Measurements from ENCODE around the gene SEBOX.

SEBOX gene

DNA sequence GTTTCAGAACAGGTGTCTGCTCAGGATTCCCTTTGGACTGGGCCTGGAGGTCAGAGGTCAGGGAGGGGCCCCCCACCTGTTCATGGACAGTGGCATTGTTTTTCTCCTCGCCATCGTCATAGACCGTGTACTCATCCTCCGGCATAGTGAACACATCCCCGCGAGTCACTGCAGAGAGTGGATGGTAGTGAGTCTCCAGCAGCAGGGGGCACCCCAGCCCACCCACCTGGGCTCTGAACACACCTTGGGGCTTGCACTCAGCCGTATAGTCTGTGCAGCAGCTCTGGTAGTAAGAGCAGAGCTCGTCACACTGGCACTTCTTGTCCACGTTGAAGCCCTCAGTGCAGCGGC lies 4.7 kb upstream of the SEBOX start:
- in situ Hi-C loops (cut with MboI; ENCODE audit: low sequenced_read_pairs): no loop called here

DNA sequence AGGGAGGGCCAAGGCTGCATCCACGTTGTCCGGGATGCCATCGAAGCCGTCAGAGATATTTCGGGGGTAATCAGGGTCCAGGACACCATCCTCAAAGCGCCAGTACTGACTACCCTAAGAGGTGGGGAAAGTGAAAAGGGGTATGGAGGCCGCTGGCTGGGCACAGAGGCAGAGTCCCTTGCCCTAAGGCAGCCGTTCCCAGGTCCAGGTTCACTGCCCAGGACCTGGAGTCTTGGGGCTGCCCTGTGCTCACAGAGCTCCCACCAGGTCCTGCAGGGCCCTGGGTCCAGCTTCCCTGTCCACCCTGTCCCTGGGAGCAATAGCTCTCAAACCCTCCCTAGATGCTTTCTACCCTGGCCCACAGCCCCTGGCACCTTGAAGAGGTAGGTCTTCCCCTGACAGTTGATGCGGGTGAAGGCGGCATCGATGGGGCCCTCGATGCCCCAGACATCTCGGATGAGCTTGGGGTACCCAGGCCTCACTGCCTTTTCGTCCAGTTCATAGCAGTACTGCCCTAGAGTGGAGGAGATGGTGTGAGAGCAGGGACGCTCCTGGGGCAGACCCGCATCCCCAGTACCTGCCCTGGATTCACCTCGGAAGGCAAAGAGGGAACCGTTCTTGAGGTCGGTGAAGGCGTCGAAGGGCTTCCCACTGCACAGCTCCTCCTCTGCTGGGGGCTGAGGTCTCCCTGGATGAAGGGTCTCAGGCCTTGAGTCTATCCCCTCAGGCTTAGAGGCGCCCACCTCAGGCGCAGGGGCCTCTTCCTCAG lies 4.1 kb upstream of the SEBOX start:
- in situ Hi-C loops (cut with MboI; ENCODE audit: low sequenced_read_pairs): no loop called here

DNA sequence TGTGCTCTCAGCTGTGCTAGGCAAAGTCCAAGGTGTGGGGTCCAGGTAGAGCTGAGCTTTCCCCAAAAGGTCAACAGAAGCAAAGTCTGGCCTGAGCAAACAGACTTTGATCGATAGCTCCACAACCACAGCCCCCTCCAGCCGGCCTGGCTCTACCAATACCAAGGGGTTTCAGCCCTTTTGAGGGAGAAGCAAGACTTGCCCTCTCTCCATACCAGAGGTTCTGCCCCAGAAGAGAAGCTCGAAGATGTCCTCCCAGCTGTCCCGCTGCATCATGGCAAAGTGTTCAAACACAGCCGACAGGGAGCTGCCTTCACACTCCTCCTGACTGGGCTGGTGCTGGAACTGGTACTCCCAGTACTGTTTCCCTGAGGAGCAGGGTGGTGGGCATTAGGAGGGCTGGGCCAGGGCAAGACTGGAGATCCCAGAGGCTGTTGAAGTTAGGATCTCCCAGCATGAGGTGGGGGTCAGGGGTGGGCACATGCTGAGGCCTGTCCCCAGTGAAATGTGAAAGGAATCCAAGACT lies 3.4 kb upstream of the SEBOX start:
- in situ Hi-C loops (cut with MboI; ENCODE audit: low sequenced_read_pairs): no loop called here

DNA sequence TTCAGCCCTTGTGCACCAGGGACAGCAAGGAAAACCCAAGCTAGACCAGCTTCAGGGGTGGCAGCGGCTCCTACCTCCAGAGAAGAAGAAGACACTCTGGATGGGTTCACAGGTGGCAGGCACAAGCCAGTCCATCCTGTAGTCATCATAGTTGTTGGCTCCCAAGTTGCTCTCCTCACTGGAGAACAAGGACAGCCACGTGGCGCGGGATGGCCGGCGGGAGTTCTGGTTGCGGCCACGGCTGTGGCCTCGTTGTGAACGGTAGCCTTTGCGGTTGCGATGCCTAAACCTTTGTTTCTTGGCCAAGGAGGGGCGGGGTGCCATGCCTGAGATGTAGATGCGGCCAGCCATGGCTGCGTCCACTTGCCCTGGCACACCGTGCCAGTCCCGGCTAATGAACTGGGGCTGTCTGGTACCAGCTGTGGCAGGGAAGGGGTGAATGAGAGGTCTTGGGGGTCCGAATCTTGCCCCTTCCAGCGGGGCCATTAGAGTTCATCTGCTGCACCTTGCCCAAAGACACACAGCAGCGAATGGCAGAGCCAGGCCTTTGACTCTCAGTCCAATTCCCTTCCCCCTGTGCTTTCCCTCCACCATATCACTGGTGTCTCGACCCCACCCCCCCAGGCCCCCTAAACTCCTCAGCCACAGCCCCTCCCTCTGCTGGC lies 2.8 kb upstream of the SEBOX start:
- in situ Hi-C loops (cut with MboI; ENCODE audit: low sequenced_read_pairs): no loop called here

DNA sequence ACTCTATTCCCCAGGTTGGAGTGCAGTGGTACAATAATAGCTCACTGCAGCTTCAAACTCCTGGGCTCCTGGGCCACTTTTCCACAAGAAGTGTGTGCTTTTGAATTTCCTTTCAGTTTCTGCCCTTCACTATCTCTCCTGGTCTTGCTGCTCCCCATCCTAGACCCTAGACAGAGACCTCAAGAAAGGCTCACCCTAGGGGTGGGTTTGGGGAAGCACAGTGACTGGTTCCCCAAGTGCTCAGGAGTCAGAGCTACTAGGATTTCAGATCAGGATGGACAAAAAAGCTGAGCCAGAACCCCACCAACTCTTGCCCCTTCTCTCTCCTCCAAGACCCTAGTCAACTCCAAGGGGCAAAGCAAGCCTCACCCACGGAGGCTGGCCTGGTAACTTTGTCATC lies 1.6 kb upstream of the SEBOX start:
- in situ Hi-C loops (cut with MboI; ENCODE audit: low sequenced_read_pairs): no loop called here

DNA sequence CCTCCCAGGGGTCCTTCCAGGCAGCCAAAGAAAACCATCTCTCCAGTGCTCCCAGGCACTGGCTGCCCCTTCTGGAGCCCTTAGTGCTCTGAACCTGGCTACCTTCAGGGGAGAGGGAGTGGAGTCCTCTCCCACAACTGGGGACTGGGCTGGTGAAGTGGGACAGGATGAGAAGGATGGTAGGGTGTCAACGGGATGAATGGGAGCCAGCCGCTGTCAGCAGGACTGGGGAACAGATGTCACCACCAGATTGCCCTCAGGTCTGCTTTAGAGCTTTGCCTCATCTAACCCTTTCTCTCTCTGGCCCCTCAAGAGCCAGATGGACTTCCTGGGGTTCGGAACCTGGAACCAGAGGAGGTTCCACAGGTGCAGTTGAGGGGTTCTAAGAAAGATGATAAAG lies 488 bp upstream of the SEBOX start:
- in situ Hi-C loops (cut with MboI; ENCODE audit: low sequenced_read_pairs): no loop called here

DNA sequence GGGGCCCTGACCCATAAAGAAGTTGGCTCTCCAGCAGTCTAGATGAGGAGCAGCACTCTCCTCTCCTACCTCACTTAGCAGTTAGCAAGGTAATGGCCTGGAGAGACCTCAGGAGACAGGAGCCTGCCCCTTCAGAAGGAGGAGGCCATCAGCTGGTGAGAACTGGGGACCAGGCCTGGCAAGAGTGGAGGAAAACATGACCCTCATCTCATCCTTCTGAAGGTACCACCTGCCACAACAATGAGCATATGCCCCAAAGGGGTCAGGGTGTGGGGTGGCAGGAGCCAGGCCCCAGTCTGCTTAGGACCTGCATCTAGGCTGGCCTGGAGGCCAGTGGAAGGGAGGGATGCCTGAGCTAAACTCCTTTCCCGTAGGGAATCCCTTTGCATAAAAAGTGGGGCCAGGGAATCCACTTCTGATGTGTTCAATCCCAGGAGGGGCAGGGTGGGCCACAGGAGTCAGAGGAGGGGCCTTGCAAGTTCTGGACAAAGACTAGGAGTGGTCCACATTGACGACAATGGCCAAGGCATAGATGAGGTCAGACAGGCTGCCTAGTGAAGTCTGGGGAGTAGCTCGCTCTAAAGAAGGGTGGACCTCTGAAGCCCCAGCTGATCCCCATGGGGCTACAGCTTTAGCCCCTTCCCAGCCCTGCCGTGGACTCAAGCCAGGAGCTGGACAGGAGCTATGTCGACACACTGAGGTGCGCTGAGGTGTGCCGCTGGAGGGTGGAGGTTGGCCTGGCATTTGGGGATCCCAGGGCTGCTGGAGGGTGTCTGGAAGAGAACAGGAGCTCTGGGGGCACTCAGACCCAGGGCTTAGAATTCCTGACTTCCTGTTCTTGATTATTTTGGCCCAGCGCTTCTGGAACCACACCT lies 986 bp downstream of the SEBOX start:
- in situ Hi-C loops (cut with MboI; ENCODE audit: low sequenced_read_pairs): no loop called here

DNA sequence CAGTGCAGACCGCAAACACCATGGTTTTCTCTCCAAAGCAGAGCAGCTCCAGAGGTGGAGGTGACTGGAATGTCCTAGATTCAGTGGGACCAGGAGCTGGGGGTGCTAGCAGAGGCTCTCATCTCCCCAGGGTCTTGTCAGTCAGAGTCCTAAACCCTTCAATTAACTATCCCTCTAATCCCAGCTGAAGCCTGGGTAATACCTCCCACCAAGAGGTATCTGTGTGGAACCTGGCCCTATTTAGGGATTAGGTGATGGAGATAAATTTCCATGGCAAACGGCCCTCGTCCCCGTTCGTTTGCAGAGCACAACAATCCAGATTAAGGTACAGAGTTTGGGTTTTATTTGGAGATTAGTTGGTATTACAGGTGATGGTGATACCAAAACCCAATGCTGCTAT lies 1.8 kb downstream of the SEBOX start:
- in situ Hi-C loops (cut with MboI; ENCODE audit: low sequenced_read_pairs): no loop called here

DNA sequence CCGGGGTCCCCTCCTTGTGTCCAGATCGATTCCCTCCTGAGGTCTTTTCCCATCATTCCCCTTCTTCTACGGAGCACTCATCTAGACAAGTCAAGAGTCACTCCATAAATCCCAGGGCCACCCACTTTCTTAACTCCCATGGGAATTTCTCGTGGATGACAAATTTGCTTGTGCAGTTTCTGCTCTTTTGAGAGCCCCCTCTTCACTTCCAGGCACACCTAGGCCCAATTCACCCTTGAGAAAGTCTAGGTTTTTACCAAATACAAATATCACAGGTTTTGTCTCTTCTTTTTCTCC lies 7.2 kb downstream of the SEBOX start:
- in situ Hi-C loops (cut with MboI; ENCODE audit: low sequenced_read_pairs): no loop called here

DNA sequence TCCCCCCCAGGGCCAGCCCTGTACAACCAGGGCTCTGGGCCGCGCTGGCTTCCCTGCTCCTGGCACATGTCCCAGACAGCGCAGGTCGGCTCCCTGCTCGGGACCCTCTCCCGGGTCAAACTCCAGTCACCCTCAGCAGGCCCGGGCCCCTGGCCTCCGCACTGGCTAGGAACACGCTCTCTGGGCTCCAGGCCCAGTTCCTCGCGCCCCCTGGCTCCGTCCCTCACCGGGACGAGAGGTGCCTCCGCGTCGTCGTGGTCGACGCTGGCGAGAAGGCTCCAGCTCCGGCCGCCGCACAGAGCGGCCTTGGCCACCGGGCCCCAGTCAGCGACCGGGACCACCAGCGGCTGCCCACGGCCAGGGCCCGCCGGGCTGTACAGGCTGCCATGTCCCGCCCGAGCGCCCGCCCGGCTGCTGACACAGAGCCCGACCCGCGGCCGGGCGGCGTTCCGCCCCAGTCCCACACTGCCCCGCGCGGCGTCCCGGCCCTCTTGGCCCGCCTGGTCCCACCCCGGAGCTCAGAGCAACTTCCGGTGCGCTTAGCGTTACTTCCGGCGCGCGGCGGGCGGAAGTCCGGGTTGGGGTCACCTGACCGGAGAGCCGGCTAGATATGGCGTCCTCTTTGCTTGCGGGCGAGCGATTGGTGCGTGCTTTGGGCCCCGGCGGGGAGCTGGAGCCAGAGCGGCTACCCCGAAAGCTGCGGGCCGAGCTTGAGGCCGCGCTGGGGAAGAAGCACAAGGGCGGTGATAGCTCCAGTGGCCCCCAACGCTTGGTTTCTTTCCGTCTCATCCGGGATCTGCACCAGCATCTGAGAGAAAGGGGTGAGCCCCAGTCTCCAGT lies 7.7 kb downstream of the SEBOX start, which contains the start of gene POLDIP2:
POLDIP2 (minus strand) TSS at position 467 of the 840 bp plus-strand sequence; CDS start at position 388, 79 bp downstream.
- in situ Hi-C loops (cut with MboI; ENCODE audit: low sequenced_read_pairs): no loop called here

DNA sequence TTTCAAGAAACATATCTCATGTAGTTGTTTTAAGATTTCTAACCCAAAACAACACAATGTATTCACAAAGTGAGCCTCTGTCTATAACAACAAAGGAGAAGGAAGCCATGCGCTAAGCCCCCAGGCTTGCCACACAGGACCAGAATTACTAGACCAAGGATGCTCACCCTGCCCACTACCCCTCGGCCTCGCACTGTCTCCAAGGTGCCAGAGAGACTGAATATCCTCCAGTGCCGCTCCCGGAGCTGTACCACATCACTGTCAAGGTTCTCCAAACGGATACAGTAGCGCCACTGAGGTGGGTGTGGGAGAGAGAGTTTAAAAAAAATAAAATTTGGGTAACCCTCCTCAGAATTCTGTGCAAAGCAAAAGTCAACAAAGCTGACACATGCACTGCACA lies 14.7 kb downstream of the SEBOX start:
- in situ Hi-C loops (cut with MboI; ENCODE audit: low sequenced_read_pairs): no loop called here

DNA sequence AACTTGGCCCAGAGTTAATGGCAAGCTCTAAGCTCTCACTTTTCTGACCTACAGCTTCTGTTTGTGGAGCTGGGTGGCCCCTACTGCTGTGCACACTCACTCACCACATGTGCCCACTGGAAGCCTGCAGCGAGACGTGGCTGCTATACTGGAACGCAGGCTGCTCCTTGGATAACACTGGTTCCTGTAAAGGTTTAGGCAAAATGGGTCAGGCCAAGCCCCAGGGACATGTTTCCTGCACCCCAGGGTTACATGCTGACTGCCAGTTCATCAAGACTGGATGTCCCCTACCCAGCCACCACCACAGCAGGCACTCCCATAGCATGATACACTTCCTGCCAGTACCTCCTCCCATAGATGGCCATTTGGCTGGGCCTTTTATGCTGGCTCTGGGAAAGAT lies 16.0 kb downstream of the SEBOX start:
- in situ Hi-C loops (cut with MboI; ENCODE audit: low sequenced_read_pairs): no loop called here

DNA sequence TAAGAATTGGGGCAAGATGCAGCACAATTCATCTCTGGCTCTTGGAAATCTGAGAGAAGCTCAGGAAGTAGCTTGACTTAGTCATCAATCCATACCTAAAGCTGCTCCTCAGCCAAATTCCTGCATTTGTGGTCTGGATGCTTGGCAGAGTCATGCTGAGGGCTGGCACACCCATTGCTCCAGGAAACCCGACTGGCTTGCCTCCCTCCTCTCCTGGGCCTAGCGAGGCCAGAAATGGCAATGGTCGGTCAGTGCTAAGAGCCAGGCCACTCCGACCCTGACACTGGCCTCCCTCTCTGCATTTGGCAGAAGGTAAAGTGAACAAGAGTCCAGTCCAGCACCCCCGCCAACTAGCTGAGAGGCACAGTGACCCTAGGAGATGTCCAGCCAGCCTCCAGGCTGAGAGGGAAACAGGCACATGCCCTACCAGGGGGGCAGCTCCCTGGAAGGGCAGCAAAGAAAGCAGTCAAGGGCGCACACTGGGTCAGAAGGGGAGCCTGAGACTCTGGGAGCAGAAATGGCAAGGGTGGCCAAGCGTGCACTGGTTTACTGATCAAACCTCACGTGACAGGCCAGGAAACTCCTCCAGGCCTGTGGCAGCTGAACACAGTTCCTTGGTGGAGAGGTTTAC lies 17.6 kb downstream of the SEBOX start:
- in situ Hi-C loops (cut with MboI; ENCODE audit: low sequenced_read_pairs): no loop called here

DNA sequence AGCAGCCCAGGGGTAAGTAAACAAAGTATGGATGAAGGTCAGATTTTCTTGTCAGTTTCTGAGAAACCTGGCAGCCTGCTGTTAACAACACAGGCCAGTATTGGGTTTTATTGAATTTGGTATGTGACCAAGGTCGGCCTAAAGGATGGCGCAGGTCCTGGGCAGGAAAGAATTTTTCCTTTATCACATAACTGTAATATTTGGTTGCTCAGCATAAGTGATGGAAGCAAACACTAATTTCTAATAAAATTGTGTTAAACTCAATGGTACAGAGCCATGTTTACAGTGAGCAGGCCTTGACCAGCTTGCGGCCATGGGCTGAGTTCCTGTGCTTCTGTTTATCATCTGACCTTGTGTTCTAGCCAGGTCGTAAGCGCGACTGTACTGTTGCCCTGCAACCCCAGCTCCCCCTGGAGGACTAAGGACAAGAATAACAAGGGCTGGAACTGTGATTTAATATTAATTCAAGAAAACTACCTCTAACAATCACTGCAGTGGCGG lies 18.2 kb downstream of the SEBOX start:
- in situ Hi-C loops (cut with MboI; ENCODE audit: low sequenced_read_pairs): no loop called here

DNA sequence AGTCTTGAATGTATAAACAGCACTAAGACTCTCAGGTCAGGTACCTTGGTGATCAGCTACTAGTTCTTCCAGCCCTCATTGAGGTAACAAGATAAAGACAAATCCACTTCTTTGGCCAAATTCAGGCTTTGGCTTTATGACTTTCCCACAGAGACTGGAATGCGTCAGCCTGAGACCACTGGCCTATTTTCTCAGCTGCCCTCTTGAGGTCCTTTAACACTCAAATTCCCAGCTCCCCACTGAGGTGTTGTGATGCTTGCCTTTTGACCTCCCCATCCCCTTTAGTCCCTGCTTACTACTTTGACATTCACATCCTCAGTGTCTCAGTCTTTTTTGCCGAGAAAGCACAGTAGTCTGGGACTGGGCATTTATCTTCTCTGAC lies 18.8 kb downstream of the SEBOX start:
- in situ Hi-C loops (cut with MboI; ENCODE audit: low sequenced_read_pairs): no loop called here

DNA sequence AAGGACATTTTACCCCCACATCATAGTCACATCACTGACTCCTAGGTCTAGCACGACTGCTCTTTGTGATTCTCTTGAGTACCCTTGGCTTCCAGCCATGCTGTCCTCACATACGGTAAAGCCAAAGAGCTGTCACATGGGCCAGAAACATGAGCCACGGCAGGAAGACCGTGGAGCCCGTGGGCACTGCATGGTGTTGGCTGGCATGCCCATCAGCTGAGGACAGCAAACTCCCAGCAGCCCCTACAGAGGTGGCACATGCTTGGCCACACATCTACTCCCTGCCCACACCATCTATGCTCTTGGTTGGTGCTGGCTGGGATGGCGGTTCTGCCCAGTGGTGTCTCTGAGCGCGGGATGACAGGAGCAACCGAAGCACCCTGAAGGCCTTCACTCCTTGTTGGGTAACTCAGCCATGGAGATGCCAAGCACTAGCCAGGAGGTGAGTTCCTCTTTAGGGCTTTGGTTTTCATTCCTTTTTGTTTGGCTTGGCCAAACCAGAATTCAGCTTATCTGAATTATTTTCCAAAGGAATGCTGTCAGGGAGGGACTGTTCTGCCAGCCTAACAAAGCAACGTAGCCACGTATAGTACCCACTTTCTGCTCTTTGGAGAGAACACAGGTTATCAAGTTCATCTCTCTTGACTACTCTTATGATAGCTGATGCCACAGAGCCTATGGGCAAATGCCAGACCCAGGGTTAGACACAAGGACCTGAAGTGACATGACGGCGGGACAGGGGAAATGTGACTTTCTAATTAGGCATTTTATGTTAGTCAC lies 19.4 kb downstream of the SEBOX start:
- in situ Hi-C loops (cut with MboI; ENCODE audit: low sequenced_read_pairs): no loop called here

DNA sequence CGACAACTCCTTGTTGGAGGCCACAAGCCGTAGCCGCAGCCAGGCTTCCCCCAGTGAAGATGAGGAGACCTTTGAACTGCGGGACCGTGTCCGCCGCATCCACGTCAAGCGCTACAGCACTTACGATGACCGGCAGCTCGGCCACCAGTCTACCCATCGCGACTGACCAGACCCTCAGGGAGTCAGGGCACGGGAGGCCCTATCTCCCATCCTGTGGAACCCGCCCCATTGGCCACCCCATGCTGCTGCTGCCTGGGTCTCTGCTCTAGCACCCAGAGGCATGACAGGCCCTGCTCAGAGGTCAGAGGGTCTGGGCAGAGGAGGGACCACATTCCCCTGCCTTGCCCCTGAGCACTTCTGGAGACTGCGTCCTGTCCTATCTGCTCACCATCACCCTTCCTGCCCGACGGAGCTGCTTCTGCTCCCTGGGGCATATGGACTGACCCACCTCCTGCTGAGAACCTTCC lies 20.5 kb downstream of the SEBOX start:
- in situ Hi-C loops (cut with MboI; ENCODE audit: low sequenced_read_pairs): no loop called here

DNA sequence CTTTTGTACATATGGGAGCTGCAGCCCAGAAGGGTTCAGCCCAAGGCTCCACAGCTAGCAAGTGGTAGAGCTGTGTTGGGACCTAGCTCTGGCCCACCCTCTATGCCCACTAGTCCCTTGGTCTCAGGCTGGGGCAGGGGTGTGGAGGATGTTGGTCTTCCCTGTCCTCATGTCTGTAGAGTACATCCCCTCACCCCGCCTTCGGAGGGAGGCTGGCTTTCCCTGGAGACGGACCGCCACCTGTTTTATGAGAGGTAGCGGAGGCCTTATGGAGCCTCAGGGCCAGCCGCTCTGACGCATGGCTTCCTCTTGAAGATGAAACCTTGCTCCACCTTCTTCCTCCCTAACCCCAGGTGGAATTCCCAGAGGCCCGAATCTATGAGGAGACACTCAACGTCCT lies 21.0 kb downstream of the SEBOX start:
- in situ Hi-C loops (cut with MboI; ENCODE audit: low sequenced_read_pairs): no loop called here

DNA sequence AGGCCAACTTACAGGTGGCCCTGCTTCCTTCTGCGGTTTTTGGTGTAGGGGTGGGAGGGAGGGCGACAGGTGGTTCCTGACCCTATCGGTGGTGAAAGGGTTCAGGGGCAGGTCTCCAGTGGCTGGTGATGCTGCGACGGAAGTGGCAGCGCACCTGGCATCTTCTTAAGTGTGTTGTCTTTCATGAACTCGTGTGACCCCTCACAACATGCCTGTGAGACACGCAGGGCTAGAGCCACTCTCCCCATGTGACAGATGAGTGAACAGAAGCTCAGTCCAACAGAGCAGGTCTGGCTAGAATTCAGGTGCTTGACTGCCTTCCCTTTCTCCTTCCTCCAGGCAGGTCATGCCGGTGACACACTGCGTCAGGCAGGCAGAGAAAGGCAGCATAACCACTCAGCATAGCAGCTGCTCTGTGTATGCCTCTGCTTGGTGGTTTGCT lies 21.5 kb downstream of the SEBOX start:
- in situ Hi-C loops (cut with MboI; ENCODE audit: low sequenced_read_pairs): no loop called here
